HepG2 (cell line): Measurements from ENCODE around the gene BYSL. TPM values are rescaled to one million over a fixed set of nuclear protein-coding genes. Genes with fewer than 3 reads are reported as not detected.

ENCODE experiments used
- AGO2 ChIP-seq: fragments of 200-400 bp; formaldehyde crosslinking; optimal IDR thresholded peaks from 2 replicates; pipeline ENCODE3; 2017; ENCODE audit warnings: mild to moderate bottlenecking, low read depth, low read length, moderate library complexity
- ARID3A ChIP-seq: IDR thresholded peaks from 2 replicates; pipeline ENCODE4 v1.6.1; 2012; ENCODE audit warnings: low read depth, low read length, improper control_type of control experiment
- HMGXB4 ChIP-seq, 2 experiments: sonication (generic) in 1 of 2; formaldehyde crosslinking in 1 of 2; IDR thresholded peaks; 2 replicates each; pipeline versions ENCODE4 v1.4.0 to v1.6.1; 2018 to 2020; ENCODE audit warnings: missing genetic modification reagents in 2 of 2, borderline replicate concordance in 1 of 2, low read depth in 1 of 2, mild to moderate bottlenecking in 1 of 2, missing biosample characterization in 1 of 2
- HOXA9 ChIP-seq: sonication (generic); formaldehyde crosslinking; IDR thresholded peaks from 2 replicates; pipeline ENCODE4 v1.8.1; 2022; ENCODE audit warnings: missing genetic modification reagents, mild to moderate bottlenecking, moderate library complexity, borderline replicate concordance
- IKZF1 ChIP-seq: fragments of 450-650 bp; IDR thresholded peaks from 2 replicates; pipeline ENCODE4 v1.7.1; 2016
- ISL2 ChIP-seq: sonication (generic); formaldehyde crosslinking; IDR thresholded peaks from 2 replicates; pipeline ENCODE4 v1.5.0; 2020; ENCODE audit warnings: missing genetic modification reagents
- NCOA5 ChIP-seq: sonication (generic); formaldehyde crosslinking; IDR thresholded peaks from 2 replicates; pipeline ENCODE4 v1.4.0; 2020; ENCODE audit warnings: missing genetic modification reagents
- NFE2 ChIP-seq: sonication (generic); formaldehyde crosslinking; IDR thresholded peaks from 2 replicates; pipeline ENCODE4 v1.4.0; 2020; ENCODE audit warnings: missing genetic modification reagents
- PITX1 ChIP-seq: sonication (generic); formaldehyde crosslinking; IDR thresholded peaks from 2 replicates; pipeline ENCODE4 v1.5.1; 2020; ENCODE audit warnings: mild to moderate bottlenecking, missing genetic modification reagents
- SMAD9 ChIP-seq: sonication (generic); formaldehyde crosslinking; IDR thresholded peaks from 2 replicates; pipeline ENCODE4 v1.5.1; 2020; ENCODE audit warnings: mild to moderate bottlenecking, missing genetic modification reagents
- SMARCE1 ChIP-seq: fragments of 450-650 bp; IDR thresholded peaks from 2 replicates; pipeline ENCODE4 v1.6.1; 2017; ENCODE audit warnings: borderline replicate concordance
- SP140L ChIP-seq: sonication (generic); formaldehyde crosslinking; IDR thresholded peaks from 2 replicates; pipeline ENCODE4 v1.4.0; 2020; ENCODE audit warnings: missing genetic modification reagents, borderline replicate concordance
- SP5 ChIP-seq: IDR thresholded peaks from 2 replicates; pipeline ENCODE4 v1.6.1; 2016; ENCODE audit warnings: low read depth, borderline replicate concordance
- THAP11 ChIP-seq: IDR thresholded peaks from 2 replicates; pipeline ENCODE4 v1.6.1; 2016; ENCODE audit warnings: missing biosample characterization, missing genetic modification reagents
- ZNF30 ChIP-seq: sonication (generic); formaldehyde crosslinking; IDR thresholded peaks from 2 replicates; pipeline ENCODE4 v1.5.0; 2020; ENCODE audit warnings: mild to moderate bottlenecking, missing genetic modification reagents
- ZNF446 ChIP-seq: sonication (generic); formaldehyde crosslinking; IDR thresholded peaks from 2 replicates; pipeline ENCODE4 v1.5.0; 2020; ENCODE audit warnings: mild to moderate bottlenecking, missing genetic modification reagents
- ZNF576 ChIP-seq: sonication (generic); formaldehyde crosslinking; IDR thresholded peaks from 2 replicates; pipeline ENCODE4 v1.4.0; 2020; ENCODE audit warnings: mild to moderate bottlenecking, missing genetic modification reagents
- ZSCAN31 ChIP-seq: sonication (generic); formaldehyde crosslinking; IDR thresholded peaks from 2 replicates; pipeline ENCODE4 v1.5.0; 2020; ENCODE audit warnings: low read depth, mild to moderate bottlenecking, missing genetic modification reagents
- polyA plus RNA-seq, 8 experiments: library from polyadenylated mRNA; depleted of rRNA in 3 of 8; stranded (reverse) in 7 of 8; unstranded in 1 of 8; fragments of >200 nt; fragmentation: Illumina TruSeq in 4 of 8; extraction: Trizol in 4 of 8; gene quantifications; 2 replicates each; pipeline versions ENCODE4 v1.2.1 to v1.2.3, GENCODE V29; 2011 to 2016; ENCODE audit warnings: low read depth in 4 of 8, missing spikeins in 1 of 8, mixed read lengths in 1 of 8; ENCODE audit not compliant: insufficient read depth in 1 of 8
- total RNA-seq, 5 experiments: library from RNA; depleted of rRNA; stranded (reverse); fragments of >200 nt; fragmentation: Illumina TruSeq; extraction: Trizol; gene quantifications; 2 replicates each; pipeline ENCODE4 v1.2.3, GENCODE V29; 2016; ENCODE audit warnings: low read depth in 1 of 5
- TF ChIP-seq, protein P1 (sequence below): IDR thresholded peaks from 2 replicates; pipeline ENCODE4 v1.6.1; 2016; ENCODE audit warnings: missing compliant biosample characterization, missing genetic modification reagents, borderline replicate concordance

The BYSL gene
- total and polyA plus RNA-seq, 2 of the 13 experiments (the other 11 are each of a cell fraction or from before 2014, with no cell fraction given): 27.9 to 28.6 TPM

DNA sequence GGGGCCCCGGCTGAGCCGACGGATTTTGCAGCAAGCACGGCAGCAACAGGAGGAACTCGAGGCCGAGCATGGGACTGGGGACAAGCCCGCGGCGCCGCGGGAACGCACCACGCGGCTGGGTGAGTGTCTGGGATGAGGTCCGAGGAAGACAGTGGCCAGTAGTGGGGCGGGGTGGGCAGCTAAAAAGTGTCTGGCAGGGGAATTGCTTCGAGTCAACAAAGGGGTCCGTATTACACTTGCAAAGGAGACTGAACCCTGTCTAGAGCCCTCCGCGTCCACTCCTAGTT is 356 bp downstream of the BYSL start (continued):
- TF ChIP-seq AGO2 (peak; percentile 94), THAP11 (CRISPR knock-in tag) (no peak), NFE2 (CRISPR knock-in tag) (no peak), HOXA9 (CRISPR knock-in tag) (no peak), SP5 (no peak), ZNF30 (no peak), ZNF446 (CRISPR knock-in tag) (0 out of 2 replicates have a peak, but pooled peaks have one; percentile 23), SMARCE1 (no peak), NCOA5 (CRISPR knock-in tag) (no peak), SP140L (CRISPR knock-in tag) (no peak), PITX1 (CRISPR knock-in tag) (no peak), ISL2 (CRISPR knock-in tag) (no peak), ZNF576 (CRISPR knock-in tag) (peak; percentile 31; the same call in 1 of the 2 replicates), SMAD9 (CRISPR knock-in tag) (no peak), ARID3A (no peak), ZSCAN31 (no peak), HMGXB4 (CRISPR knock-in tag; IDR thresholded peaks at IDR 0.05; ENCODE audit: borderline replicate concordance in 1 of 2, low read depth in 1 of 2) (no peak), IKZF1 (no peak)
- TF ChIP-seq, protein P1, sequence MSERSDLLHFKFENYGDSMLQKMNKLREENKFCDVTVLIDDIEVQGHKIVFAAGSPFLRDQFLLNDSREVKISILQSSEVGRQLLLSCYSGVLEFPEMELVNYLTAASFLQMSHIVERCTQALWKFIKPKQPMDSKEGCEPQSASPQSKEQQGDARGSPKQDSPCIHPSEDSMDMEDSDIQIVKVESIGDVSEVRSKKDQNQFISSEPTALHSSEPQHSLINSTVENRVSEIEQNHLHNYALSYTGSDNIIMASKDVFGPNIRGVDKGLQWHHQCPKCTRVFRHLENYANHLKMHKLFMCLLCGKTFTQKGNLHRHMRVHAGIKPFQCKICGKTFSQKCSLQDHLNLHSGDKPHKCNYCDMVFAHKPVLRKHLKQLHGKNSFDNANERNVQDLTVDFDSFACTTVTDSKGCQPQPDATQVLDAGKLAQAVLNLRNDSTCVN: no peak
